Calu3 (cell line): ENCODE measurements around the gene UGT1A1. TPM values are rescaled to one million over a fixed set of nuclear protein-coding genes. Genes with fewer than 3 reads are reported as not detected.

Source experiments
- BruUV-seq: library from RNA; stranded (reverse); fragments of 400-500 nt; replicated peaks from 2 replicates; lab custom pipeline; 2021; lab: Mats Ljungman, UMichigan
- CTCF ChIA-PET: fragments of 300-600 bp; sonication (Branson Sonifier 250); formaldehyde crosslinking; loops from one replicate; lab custom pipeline; 2022; ENCODE audit warnings: antibody characterized with exemption; lab: Charles Lee
- DNase-seq: peaks from one replicate; pipeline ENCODE4 v3.0.0; 2022
- H3K27ac Mint-ChIP-seq: one replicate; pipeline ENCODE4 v1.8.0; 2022; ENCODE audit warnings: mixed read lengths; ENCODE audit not compliant: unreplicated experiment
- H3K27me3 Mint-ChIP-seq: one replicate; pipeline ENCODE4 v1.8.0; 2022; ENCODE audit warnings: mixed read lengths; ENCODE audit not compliant: unreplicated experiment
- H3K36me3 Mint-ChIP-seq: one replicate; pipeline ENCODE4 v1.8.0; 2022; ENCODE audit warnings: mild to moderate bottlenecking, moderate library complexity, mixed read lengths; ENCODE audit not compliant: insufficient read depth, unreplicated experiment
- H3K4me1 Mint-ChIP-seq: one replicate; pipeline ENCODE4 v1.8.0; 2022; ENCODE audit warnings: mild to moderate bottlenecking, low read depth, mixed read lengths; ENCODE audit not compliant: unreplicated experiment
- H3K4me3 Mint-ChIP-seq: one replicate; pipeline ENCODE4 v1.8.0; 2022; ENCODE audit warnings: mild to moderate bottlenecking, low read depth, moderate library complexity, mixed read lengths; ENCODE audit not compliant: unreplicated experiment
- H3K9me3 Mint-ChIP-seq: one replicate; pipeline ENCODE4 v1.8.0; 2022; ENCODE audit warnings: low read depth, mixed read lengths; ENCODE audit not compliant: unreplicated experiment
- CTCF ChIP-seq: fragments of 200-600 bp; IDR thresholded peaks from one replicate; pipeline ENCODE4 v1.8.0; 2022; ENCODE audit warnings: antibody characterized with exemption; ENCODE audit not compliant: unreplicated experiment
- intact Hi-C: fragments of 100-400 bp; cut with micrococcal nuclease; formaldehyde crosslinking; loops from one replicate; pipeline ENCODE4 v1.10.0; 2022; ENCODE audit not compliant: unreplicated experiment
- total RNA-seq: library from RNA; stranded (reverse); gene quantifications from 2 replicates; pipeline ENCODE4 v1.2.3, GENCODE V29; 2022

The UGT1A1 gene
- total RNA-seq, 1 experiment from 2014 or later, result 26.7 TPM

GRCh38 chr2:233798335-233799086 is 38.4 kb downstream of the UGT1A1 start:
- no peak overlapping the region for H3K4me3 Mint-ChIP-seq
- H3K27ac Mint-ChIP-seq, result no peak overlapping the region
- CTCF ChIA-PET, result no interaction called here
- H3K27me3 Mint-ChIP-seq, result no peaks in the 10 kb centered on the region
- intact Hi-C loops, result no loop called here
- no peaks in the 10 kb centered on the region for H3K36me3 Mint-ChIP-seq
- DNase-seq, result no peak
- BruUV-seq, result no TSS peak
- TF ChIP-seq CTCF, result no peak
- H3K9me3 Mint-ChIP-seq, result no peaks in the 10 kb centered on the region
- H3K4me1 Mint-ChIP-seq, result peaks cover 14% of the 10 kb centered on the region

- Mint-ChIP-seq H3K9me3 (no peaks in the 10 kb centered on the region), H3K4me1 (peaks cover 14% of the 10 kb centered on the region), H3K4me3 (no peak overlapping the region), H3K27ac (no peak overlapping the region), H3K36me3 (no peaks in the 10 kb centered on the region), H3K27me3 (no peaks in the 10 kb centered on the region)
- no TSS peak for BruUV-seq
- intact Hi-C loops, result no loop called here
- no peak for TF ChIP-seq CTCF
- no peak for DNase-seq
- CTCF ChIA-PET, result no interaction called here
These were observed 39.1 kb downstream of the UGT1A1 start for GRCh38 chr2:233799087-233799665.

- Mint-ChIP-seq H3K36me3 (no peaks in the 10 kb centered on the region), H3K4me1 (peaks cover 14% of the 10 kb centered on the region), H3K27me3 (no peaks in the 10 kb centered on the region), H3K27ac (no peak overlapping the region), H3K9me3 (no peaks in the 10 kb centered on the region), H3K4me3 (no peak overlapping the region)
- DNase-seq, result no peak
- intact Hi-C loops, result no loop called here
- no TSS peak for BruUV-seq
- no peak for TF ChIP-seq CTCF
- CTCF ChIA-PET, result no interaction called here
These were observed 39.6 kb downstream of the UGT1A1 start for GRCh38 chr2:233799716-233800115.

- TF ChIP-seq CTCF, result no peak
- CTCF ChIA-PET, result no interaction called here
- H3K27me3 Mint-ChIP-seq, result no peaks in the 10 kb centered on the region
- no peak for DNase-seq
- intact Hi-C loops, result no loop called here
- H3K4me1 Mint-ChIP-seq, result peaks cover 14% of the 10 kb centered on the region
- no TSS peak for BruUV-seq
- no peaks in the 10 kb centered on the region for H3K36me3 Mint-ChIP-seq
- no peak overlapping the region for H3K27ac Mint-ChIP-seq
- no peaks in the 10 kb centered on the region for H3K9me3 Mint-ChIP-seq
- H3K4me3 Mint-ChIP-seq, result no peak overlapping the region
These were observed 40.1 kb downstream of the UGT1A1 start for GRCh38 chr2:233800208-233800607.
